GM18507 (cell line): Measurements from ENCODE around the gene TCF7L2.
"Not testable (repeated sequence)": the region's sequence is repeated elsewhere in the genome, so short reads cannot be mapped to it uniquely, and the experiment has no call there.

ENCODE experiments used
- DNase-seq: peaks from one replicate; pipeline ENCODE4 v3.0.0; 2011; ENCODE audit warnings: low read depth; ENCODE audit not compliant: insufficient read length; ENCODE audit errors: extremely low spot score
- FAIRE-seq: peaks from 2 replicates; lab custom pipeline; 2011; peaks lifted over from hg19 to GRCh38; lab: Jason Lieb, UNC

TCF7L2 gene

DNA sequence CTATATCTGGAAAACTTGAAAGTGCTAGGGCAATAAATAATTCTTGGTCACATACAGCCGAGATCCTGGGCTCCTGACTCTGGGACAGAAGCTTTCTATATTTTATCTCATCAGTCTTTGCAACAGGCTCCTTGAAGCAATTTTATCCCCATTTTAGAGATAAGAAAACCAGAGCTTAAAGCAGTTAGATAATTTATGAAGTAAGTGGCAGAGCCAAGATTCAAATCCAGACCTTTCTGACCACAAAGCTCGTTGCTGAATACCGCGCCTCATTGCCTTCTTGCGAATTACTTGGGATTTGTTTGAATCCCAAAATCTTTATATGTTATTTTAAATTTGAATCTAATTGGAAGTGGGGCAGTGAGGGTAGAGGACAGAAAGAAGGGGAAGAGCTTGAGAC, 106.0 kb downstream of the TCF7L2 start:
- no peak for FAIRE-seq
- DNase-seq = no peak

DNA sequence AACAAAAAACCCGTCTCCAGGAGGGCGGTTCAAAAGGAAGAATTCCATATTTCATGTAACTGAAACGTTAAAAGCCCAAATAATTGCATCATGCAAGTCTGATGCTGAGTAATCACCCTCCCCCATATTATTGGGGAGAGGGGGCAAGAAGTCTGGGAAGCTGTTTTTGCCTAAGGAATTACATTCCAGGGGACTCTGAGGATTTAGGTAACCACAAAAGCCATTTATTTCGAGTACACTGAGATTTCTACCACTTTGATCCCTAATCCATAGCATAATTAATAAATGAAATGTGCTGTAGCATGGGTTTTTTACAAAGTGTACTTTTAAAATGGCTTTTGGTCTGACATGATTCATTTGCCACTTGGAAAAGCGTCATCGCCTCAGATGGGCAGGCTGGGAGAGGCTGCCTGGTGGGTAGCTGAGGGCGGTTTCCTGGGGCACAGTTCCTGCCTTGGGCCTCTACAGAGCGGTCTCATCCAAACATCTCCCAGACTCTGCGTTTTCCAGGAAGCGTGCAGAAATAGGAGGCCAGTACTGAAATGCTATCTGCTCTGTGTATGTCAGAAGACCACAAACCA, 106.5 kb downstream of the TCF7L2 start:
- DNase-seq = no peak

DNA sequence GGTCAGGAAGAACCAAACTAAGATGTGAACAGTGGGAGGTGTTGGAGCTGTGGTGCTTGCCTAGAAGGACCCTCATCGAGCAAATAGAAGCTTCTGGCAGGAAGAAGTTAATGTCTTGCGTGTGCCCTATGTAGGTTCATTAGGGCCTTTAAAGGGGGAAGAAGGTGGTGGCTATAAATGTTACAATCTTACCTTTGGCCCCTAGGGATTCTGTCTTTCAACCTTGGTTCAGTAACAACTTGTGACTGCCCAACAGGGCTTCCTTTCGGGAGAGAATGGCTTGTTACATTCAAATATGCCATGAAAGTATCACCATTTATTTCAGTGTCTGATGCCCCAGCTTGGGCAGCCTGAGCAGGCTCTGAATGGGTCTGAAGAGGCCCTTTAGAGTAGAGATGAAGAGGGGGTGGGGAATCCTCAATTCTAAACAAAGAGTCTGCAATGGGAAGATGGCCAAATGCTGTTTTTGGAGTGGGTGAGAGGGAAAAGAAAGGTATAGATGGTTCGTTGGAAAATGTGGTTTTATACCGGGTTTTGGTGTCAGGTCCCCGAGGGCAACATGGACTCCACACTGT, 108.0 kb downstream of the TCF7L2 start:
- no peak for DNase-seq

More for the DNA sequence above, 106.5 kb downstream of the TCF7L2 start:
- no peak for FAIRE-seq

DNA sequence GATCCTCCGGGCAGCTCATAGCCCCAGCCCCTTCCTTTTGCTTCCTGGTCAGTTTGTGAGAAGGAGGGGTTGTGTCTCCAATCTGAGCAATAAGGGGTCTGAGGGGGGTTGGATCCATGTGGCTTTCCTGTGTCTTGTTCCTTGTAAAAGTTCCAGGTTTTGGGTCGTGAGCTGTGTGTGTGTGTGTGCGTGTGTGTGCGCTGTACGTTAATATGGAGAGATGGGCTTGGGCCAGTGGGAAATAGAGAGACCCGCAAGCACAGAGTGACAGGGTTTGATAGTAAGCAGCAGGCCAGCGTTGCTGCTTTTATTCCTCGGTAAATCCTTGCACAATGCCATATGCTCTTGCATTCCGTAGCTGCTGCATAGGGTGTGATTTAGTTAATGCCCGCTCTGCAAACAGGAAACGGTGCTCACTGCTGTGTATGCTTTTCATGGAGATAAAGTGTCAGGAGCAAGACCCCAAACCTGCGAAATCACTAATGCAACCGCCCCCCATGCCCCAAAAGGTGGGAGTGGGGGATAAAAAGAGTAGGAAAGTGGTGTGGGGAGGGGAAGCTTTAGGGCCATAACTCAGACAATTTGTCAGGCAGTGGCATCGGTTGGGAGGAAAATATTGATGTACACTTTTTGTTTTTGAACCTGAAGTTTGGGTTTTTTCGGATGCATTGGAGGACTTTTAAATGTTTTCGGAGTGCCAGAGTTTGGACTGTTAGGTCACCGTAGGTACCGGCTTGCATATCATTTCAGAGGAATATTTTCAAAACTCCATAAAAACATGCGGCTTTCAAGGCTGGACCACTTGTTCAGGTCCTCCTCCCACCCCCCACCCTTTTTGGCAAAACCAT, 108.7 kb downstream of the TCF7L2 start:
- FAIRE-seq (no peak), DNase-seq (no peak)

More for the DNA sequence above, 108.0 kb downstream of the TCF7L2 start:
- FAIRE-seq = no peak

DNA sequence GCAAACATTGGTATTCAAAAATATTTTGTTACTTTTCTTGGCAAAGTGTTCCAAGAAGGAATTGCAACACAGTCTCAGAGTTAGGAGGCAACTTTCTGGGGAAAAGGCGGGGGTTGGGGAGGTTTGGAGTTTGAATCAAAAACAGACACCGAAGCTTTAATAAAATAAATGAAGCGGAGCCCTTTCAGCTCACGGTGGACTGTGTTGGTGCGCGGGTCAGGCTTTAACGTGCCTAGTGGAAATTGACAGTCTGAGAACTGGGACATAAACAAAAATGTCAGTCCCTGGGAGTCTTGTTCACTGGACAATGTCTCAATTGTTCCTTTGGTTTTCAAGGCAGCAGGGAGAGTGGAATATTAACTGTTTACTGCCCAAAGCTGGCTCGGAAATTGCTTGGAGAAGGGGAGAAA, 109.3 kb downstream of the TCF7L2 start:
- FAIRE-seq (no peak), DNase-seq (no peak)

DNA sequence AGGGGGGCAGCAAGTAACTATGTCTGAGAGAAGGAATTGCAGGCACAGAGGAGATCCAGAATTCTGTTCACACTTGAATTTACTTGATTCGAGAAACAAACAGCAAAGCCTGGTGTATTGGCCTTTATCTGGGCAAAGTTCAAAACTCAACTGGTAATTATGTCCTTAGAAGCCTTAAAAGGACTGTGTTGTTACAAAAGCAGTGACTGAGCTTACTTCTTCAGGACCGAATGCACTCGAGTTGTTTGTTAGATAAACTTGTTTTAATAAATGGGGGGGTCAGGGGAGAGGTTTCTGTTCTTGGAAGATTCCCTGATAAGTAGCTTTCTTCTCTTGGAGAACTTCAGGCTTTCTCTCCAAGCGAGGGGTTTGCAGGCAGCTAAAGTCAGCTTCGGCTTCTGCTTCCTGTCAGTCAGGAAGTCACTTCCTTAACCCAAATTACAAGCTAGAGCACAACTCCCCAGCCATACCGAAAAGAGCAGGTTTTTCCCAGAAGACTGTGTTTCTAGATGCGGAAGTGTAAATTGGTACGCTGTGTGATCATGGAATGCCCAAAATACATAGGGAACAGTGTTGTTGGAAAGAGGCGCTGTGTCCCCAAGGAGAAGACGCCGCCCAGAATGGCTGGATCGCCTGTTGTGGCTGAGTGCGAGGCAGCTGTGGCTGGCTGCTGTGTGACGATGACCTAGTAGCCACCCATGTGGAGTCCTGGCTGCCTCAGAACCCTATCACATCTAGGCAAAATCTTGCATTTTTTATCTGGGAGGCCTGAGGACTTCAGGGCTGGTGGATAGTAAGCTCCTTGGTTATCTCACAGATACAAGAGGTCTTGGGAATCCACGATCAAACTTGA, 110.4 kb downstream of the TCF7L2 start:
- DNase-seq (no peak), FAIRE-seq (no peak)

DNA sequence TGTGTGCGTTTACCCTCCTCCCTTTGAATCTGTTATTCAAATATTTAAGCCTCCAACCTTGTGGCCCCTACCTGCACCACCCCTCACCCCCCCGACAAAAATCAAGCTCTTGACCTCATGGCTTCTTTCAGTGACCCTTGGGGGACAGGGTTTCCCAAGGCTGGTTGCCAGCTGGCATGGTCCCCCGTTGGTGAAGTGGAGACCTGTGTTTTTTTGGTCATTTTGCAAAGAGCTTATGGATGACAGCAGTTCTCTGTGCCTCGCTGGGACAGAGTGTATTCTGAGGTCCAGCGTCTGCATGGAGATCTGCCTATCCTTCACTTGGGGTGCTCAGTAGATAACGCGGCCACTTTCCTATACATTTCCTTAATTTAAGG, 111.0 kb downstream of the TCF7L2 start:
- FAIRE-seq (no peak), DNase-seq (no peak)

DNA sequence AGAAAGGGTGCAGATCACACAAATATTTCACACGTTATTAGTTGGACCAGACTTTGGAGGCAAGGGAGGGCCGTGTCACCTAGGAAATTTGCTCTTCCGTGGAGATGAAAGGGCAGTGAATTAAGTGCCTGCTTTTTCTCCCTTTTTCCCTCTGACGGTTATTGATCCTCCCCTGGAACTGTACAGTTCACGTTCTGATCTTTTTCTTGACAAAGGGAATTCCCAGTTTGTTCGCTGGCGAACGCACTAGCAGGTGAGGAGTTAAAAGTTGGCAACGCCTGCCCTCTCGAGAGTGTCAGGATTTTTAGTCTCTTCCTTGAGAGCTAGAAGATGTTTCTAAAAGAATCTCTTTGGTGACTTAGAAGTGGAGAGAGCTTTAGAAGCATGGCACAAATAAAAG, 111.5 kb downstream of the TCF7L2 start:
- FAIRE-seq = no peak
- no peak for DNase-seq

DNA sequence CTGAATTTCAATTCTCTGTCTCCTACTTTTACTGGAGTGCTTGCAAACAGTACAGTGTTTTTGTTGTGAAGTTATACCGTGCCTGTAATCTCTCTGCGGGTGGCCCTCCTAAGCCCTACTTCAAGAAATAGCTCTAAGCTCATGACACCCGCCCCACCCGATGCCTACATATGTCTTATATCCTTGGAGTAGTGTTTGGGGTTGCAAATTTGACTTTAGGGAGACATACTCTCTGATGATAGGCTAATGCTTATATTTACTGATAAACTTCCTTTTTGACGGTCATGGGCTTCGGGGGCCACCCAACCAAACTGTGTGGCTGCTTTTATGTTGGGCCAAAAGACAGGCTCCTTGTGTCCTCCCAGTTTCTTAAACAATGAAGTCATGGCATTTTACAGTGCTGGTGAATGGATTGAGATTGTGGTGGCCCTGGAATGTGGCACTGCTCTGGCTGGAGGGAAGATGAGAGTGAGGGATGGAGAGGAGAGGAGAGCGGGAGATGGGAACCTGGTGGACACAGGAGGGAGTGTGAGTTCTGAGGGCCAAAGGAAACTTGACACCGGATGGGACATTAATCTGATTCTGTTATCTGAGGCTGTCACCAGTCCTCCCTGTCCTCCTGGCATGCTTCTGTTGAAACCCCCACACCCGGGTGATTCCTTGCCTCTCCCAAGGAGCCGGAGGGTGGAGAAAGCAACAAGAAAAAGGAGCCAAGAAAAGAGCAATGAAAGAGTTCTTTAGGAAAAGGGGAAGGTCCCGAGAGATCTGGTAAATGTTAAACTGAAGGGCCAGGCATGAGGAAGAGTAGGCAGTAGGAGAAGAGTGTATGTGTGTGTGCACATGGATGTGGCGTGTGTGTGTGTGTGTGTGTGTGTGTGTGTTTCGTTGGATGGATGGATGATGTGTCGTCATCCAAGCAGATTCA, 113.3 kb downstream of the TCF7L2 start:
- DNase-seq (no peak), FAIRE-seq (no peak)

DNA sequence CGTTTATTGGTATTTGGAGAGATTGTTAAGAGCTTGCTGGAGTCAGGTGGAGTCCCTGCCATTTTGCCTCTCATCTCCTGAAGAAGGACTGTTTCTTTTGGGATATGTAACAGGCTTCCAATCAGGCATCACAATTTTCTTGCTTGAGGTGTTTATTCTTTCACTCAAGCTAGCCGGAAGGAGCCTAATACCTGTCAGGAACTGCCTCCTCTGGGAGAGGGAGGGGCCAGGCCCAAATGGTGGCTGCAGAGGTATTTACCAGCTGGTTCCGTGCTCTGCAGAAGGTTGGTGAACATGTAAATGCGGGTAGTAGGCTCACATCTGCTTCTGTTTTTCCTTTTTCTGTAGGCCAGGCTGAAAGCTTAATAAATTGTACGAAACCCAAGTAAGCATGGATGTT, 114.0 kb downstream of the TCF7L2 start:
- DNase-seq (no peak), FAIRE-seq (no peak)

DNA sequence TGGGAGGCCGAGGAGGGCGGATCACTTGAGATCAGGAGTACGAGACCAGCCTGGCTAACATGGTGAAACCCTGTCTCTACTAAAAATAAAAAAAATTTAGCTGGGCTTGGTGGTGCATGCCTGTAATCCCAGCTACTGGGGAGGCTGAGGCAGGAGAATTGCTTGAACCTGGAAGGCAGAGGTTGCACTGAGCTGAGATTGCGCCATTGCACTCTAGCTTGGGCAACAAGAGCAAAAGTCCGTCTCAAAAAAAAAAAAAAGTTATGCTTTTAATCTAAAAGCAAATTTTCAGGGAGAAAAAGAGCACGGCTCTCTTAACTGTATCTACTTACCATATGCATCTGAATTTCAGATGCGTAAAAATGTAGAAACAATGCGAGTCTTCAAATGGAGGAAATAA, 116.1 kb downstream of the TCF7L2 start:
- not testable (repeated sequence) for DNase-seq, FAIRE-seq

DNA sequence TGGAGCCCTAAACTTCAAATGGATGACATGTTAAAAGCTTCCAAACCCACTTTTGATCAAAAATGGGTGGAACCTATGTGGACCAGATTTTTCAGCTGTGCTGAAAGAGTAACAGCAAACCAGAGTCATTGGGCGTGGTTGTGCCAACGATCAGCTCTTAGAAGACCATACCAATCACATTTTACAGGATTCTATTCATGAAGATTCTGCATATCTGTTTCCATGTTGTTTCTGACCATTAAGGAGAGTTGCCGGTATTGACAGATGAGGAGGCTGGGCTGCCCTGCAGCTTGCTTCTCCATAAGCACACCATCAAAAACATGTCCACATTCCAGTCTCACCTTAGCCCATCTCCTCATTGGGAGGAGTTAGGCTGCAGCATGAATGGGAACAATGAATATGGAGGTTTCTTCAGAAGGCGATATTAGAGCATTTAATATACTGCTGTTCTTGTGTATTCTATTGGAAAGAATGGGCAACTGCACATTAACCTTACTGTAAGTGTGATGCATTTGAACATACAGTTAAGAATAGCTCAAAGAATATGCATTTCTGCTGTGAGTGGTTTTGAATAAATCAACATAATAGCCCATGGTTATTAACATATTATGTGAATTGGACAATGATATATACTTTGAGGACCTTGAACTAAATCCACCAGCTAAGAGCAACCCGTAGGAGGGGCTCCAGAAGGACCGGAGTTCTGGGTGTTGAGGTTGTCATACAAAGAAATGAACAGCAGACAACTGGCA, 116.7 kb downstream of the TCF7L2 start:
- DNase-seq (no peak), FAIRE-seq (no peak)

DNA sequence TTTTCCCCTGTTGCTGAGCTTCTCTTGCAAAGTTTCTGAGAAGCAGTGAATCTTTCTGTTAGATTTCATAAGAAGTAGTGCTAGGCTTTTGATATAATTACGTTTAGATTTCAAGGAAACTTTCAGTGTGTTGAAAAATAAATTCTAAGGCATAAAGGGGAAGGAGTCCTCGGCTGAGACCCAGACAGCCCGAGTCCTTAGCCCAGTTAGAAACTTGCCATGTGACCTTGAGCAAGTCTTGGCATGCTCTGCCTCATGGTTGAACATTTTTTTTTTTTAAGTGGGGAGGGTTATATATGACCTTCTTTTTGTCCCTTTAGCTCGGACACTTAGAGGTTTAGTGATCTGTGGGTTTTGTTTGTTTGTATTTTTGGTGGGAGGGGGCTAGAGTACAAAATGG, 117.5 kb downstream of the TCF7L2 start:
- no peak for FAIRE-seq

DNA sequence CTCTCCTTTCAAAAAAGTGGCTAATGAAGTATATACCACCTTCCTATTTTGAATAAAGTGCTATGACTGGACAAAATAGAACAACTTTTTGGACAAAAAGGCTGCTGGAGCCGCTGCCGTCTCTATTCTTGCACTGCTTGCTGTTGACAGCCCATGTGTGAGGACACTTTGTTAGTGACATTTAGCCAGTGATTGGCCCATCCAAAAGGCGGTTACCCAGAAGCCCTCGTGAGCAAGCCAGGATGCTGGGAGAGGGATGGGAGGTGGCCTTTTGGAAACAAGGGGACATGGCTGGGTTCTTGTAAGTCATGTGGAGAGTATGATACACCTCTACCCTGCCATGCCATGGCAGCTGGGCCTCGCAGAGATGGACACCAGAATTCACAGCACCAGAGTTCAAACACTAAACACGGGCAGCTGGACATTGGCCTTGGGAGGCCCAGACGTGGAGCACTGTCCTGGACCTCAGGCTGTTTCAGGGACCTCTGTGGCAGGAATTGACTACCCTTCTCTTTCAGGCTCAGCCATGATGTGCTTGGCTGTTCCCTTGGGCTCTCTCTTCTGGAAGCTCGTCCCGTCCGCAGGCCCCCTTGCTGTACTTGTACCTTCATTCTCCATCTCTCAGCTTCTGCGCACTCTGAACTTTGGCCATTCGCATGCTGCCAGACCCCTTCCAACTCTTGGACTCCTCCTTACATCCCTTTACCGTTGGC, 118.3 kb downstream of the TCF7L2 start:
- DNase-seq (no peak), FAIRE-seq (no peak)

More for the DNA sequence above, 117.5 kb downstream of the TCF7L2 start:
- DNase-seq = no peak

DNA sequence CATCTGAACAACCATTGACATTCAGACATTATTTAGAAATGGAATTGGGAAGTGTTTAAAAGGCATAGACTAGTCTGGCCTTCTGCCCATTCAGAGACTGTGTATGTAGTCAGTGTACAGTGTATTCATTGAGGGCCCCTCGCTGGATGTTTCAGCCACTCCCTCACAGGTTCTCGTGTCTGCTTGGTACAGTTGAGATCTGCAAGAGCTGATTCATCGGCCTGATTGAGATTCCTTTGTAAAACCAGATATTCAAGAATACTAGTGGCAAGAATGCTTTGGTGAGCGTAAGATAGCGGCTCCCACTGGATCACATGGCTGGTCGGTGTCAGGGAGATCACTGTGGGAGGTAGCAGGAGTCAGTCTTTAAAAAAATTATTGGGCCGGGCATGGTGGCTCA, 119.5 kb downstream of the TCF7L2 start:
- FAIRE-seq = no peak
- no peak for DNase-seq

DNA sequence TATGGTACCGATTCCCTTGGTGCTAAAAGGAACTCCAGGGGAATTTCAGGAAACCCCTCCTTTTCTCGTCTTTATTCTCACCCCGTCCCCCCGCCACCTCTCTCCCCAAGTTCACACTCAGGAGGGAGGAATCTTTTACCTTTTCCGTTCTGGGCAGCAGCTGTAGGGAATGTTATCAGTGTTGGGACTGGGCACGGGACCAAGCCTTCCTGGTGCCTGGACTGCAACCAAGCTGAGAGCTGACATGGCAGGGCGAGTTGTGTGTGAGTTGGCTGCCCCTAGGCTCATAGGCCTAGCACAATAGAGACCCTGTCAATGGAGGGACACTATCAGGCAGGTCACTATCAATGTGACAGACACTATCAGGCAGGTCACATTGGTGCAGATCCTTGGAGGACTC, 121.4 kb downstream of the TCF7L2 start:
- FAIRE-seq = no peak
- DNase-seq = no peak

DNA sequence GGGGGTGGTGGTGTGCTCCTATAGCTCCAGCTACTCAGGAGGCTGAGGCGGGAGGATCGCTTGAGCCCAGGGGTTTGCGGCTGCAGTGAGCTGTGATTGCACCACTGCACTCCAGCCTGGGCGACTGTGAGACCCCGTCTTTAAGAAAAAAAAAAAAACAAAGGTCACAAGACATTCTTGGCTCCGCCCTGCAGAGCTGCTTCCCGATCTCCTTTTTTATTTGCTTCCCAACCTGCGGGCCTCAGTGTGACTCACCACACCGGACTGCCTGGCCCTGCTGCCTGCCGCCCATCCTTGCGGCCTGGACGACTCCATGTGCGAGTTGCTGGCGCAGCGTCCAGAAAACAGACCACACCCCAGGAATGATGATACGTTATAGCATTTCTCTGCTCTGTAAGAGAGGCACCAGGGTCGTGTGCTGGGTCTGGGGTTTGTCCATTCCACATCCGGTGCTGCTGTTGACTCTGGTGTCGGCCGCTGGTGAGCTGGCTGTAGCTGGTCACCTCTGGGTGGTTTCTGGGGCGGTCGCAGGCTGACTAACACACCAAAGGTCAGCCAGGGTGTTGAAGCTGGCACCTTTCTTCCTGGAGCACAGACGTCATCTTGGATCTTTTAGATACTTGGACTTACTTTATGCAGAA, 123.6 kb downstream of the TCF7L2 start:
- no peak for FAIRE-seq
- DNase-seq = no peak
